ENCODE data around the gene CFL1.
A peak's percentile ranks its signal among the peaks of the same experiment; 100 is the strongest.
"Not testable (repeated sequence)": the region's sequence is repeated elsewhere in the genome, so short reads cannot be mapped to it uniquely, and the experiment has no call there.

Gene CFL1

DNA sequence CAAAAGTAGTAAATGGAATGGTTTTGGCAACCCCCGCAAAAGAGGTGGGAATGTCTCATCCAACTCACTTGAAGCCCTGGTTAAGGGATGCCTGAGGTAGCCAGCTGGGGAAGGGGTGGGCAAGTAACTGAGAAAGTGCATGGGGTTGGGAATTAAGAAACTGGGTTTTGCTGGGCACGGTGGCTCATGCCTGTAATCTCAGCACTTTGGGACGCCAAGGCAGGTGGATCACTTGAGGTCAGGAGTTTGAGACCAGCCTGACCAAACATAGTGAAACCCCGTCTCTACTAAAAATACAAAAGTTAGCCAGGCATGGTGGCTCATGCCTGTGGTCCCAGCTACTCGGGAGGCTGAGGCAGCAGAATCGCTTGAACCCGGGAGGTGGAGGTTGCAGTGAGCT lies 9.3 kb downstream of the CFL1 start:
- ATAC-seq, H3K27me3 Mint-ChIP-seq, H3K9me3 Mint-ChIP-seq, H3K27ac Mint-ChIP-seq, H3K4me3 Mint-ChIP-seq, DNase-seq: not testable (repeated sequence)
- H3K4me1 Mint-ChIP-seq = peaks cover 14% of the 10 kb centered on the region

DNA sequence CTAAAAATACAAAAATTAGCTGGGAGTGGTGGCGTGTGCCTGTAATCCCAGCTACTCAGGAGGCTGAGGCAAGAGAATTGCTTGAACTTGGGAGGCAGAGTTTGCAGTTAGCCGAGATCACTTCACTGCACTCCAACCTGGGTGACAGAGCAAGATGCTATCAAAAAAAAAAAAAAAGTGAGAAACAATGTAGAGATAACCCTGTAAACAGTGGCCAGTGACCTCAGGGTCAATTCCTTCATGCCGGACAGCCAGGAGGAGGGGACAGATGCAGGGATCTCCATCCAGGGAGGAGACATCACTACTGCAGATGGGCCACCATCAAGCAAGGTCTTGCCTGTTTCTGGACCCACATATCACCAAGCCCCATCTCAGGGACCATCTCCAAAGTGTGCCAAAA lies 10.2 kb downstream of the CFL1 start:
- DNase-seq (no peak), ATAC-seq (no peak)
- H3K4me1 Mint-ChIP-seq = peaks cover 7% of the 10 kb centered on the region
- H3K9me3 Mint-ChIP-seq = peaks cover 0 to 9% of the 10 kb centered on the region in 2 donors
- H3K27me3 Mint-ChIP-seq = no peaks in the 10 kb centered on the region
- H3K27ac Mint-ChIP-seq = no peak overlapping the region
- H3K4me3 Mint-ChIP-seq = no peak overlapping the region

DNA sequence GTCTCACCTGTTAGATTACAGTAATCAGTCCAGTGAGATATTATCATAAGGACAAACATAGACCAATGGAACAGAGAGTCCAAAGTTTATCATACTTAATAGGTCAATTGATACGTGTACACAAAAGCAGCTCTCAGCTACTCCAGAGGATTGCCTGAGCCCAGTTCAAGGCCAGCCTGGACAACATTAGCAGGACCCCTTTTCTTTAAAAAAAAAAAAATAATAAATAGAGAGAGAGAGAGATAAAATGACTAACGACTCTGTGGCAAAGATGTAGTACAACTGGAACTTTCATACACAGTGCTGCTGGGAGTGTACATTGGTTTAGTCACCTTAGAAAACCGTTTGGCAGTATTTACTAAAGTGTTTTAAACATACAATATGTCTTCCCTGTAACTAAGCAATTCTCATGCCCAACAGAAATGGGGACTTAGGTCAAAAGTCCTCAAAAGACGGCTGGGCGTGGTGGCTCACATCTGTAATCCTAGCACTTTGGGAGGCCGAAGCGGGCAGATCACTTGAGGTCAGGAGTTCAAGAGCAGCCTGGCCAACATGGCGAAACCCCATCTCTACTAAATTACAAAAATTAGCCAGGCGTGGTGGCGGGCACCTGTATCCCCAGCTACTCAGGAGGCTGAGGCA lies 13.6 kb downstream of the CFL1 start:
- H3K4me3 Mint-ChIP-seq = no peak overlapping the region
- no peak for ATAC-seq
- no peaks in the 10 kb centered on the region for H3K27me3 Mint-ChIP-seq
- no peak for DNase-seq
- H3K27ac Mint-ChIP-seq = no peak overlapping the region
- H3K9me3 Mint-ChIP-seq = no peaks in the 10 kb centered on the region
- no peaks in the 10 kb centered on the region for H3K4me1 Mint-ChIP-seq

DNA sequence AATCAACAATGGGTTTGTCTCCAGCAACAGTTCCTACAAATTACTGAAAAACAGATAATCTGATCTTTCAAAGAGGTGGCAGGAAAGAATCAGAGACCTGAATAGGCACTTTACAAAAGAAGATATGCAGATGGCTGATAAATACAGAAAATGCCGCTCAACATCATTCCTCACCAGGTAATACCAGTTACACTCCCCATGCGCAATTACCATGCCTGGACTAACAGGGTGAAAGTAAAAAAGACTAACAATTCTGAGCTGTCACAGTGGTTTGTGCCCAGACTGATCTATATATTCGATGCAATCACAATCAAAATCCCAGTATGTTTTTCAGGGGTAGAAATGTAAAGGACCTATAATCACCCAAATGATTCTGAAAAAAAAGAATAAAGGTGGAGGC lies 14.2 kb downstream of the CFL1 start:
- Mint-ChIP-seq H3K27ac (no peak overlapping the region), H3K9me3 (no peaks in the 10 kb centered on the region), H3K27me3 (no peaks in the 10 kb centered on the region), H3K4me3 (no peak overlapping the region), H3K4me1 (no peaks in the 10 kb centered on the region)
- ATAC-seq (no peak), DNase-seq (no peak)

DNA sequence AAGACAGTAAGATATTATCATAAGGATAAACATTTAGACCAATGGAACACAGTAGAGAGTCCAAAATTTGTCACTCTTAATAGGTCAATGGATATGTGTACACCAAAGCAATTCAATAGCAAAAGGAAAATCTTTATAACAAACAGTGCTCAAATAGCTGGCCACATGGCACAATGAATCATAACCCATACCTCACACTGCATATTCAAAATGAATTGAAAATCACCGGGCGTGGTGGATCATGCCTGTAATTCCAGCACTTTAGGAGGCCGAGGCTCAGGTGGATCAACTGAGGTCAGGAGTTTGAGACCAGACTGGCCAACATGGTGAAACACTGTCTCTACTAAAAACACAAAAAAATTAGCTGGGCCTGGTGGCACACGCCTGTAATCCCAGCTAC lies 15.8 kb downstream of the CFL1 start:
- no peak overlapping the region for H3K27ac Mint-ChIP-seq
- DNase-seq (no peak), ATAC-seq (no peak)
- no peak overlapping the region for H3K4me3 Mint-ChIP-seq
- H3K27me3 Mint-ChIP-seq = no peaks in the 10 kb centered on the region
- H3K9me3 Mint-ChIP-seq = no peaks in the 10 kb centered on the region
- no peaks in the 10 kb centered on the region for H3K4me1 Mint-ChIP-seq

DNA sequence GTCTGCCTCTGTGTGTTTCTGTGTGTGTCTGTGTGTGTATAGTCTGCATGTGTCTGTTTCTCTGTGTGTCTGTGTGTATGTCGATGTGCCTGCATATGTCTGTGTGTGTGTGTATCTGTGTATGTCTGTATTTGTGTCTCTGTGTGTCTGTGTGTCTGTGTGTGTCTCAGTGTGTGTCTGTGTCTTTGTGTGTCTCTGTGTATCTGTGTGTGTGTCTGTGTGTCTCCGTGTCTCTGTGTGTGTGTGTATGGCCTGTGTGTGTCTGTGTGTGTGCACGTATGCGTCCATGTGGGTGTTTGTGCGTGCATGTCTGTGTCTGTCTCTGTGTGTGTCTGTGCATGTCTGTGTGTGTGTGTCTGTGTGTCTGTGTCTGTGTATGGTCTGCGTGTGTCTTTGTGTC lies 23.8 kb downstream of the CFL1 start:
- Mint-ChIP-seq H3K27ac (no peak overlapping the region), H3K9me3 (peaks cover 0 to 5% of the 10 kb centered on the region in 2 donors)
- ATAC-seq = peak; percentile 39

DNA sequence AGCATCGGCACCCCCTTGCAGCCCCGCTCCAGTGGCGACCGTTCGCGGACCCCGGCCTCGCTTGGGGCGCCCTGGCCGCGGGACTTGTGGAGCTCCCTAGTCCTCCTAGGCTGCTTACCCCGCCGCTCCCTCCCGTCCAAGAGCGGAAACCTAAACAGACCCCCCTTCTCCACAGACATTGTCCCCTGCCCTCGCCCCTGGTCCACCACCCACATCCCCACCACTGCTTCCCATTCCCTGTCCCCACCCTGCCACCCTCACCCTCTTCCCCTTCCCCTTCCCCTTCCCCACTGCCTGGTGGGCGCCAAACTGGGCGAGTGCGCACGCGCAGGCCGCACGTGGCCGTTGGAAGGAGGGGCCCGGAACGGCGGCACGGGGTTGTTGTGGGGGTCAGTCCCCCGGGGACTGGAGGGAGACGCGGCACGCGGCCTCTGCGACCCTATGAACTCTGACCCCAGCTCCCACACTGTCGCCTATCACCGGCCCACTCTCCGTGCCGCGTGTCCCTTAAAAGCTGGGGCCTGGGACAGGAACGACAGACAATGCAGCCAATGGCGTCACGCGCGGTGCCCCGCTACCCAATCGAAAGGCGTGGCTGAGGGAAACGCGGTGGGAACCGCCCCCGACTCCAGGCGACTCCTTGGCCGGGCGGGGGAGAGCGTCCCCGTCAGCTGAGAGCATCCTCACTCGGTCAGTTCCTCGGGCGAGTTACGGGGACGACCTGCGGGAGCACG lies 24.5 kb downstream of the CFL1 start, which contains the start of gene SNX32:
Gene SNX32 (plus strand): TSS at position 667 of the 734 bp plus-strand sequence. CDS start 103 bp downstream, outside the sequence.
- no peak within 1 kb of the TSS for H3K27ac Mint-ChIP-seq
- H3K4me3 Mint-ChIP-seq = no peak within 1 kb of the TSS
- ATAC-seq (peak; percentile 99), DNase-seq (peak; percentile 95 to 97)
- H3K4me1 Mint-ChIP-seq = peaks cover 24% of the 10 kb centered on the region
- H3K9me3 Mint-ChIP-seq = peaks cover 0 to 5% of the 10 kb centered on the region in 2 donors
- H3K27me3 Mint-ChIP-seq = peaks cover 12% of the 10 kb centered on the region

More for the DNA sequence above, 23.8 kb downstream of the CFL1 start:
- DNase-seq = no peak
- Mint-ChIP-seq H3K27me3 (peaks cover 12% of the 10 kb centered on the region), H3K4me3 (no peak overlapping the region), H3K4me1 (peaks cover 21% of the 10 kb centered on the region)

DNA sequence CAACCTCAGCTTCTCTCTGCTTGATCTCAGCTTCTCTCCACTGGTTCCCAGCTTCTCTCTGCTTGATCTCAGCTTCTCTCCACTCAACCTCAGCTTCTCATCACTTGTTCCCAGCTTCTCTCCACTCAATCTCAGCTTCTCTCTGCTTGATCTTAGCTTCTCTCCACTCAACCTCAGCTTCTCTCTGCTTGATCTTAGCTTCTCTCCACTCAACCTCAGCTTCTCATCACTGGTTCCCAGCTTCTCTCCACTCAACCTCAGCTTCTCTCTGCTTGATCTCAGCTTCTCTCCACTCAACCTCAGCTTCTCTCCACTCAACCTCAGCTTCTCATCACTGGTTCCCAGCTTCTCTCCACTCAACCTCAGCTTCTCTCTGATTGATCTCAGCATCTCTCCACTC lies 25.7 kb downstream of the CFL1 start:
- not testable (repeated sequence) for H3K9me3 Mint-ChIP-seq, H3K27ac Mint-ChIP-seq, ATAC-seq, H3K4me3 Mint-ChIP-seq, DNase-seq
- Mint-ChIP-seq H3K4me1 (peaks cover 35% of the 10 kb centered on the region), H3K27me3 (peaks cover 12% of the 10 kb centered on the region)

DNA sequence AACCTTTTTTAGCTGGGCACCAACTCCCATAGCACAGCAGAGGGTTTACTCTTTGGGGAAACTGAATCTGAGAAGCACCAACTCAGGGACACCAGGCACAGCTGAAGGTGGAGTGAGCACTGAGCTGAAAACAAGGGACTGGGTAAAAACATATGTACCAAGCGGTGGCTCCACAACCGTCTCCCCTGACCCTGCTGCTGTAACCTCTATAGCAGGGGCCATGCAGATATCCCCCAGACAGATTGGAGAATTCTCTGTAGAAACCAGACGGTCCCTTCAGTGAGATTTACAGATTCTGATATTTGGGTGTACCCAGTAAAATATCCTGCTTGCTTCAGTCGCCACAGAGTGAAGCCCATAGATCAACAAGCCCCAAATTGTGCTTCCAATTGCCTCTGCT lies 28.5 kb downstream of the CFL1 start:
- ATAC-seq (no peak), DNase-seq (no peak)
- H3K27me3 Mint-ChIP-seq = peaks cover 12% of the 10 kb centered on the region
- H3K9me3 Mint-ChIP-seq = peaks cover 0 to 5% of the 10 kb centered on the region in 2 donors
- no peak overlapping the region for H3K27ac Mint-ChIP-seq
- peaks cover 37% of the 10 kb centered on the region for H3K4me1 Mint-ChIP-seq
- H3K4me3 Mint-ChIP-seq = no peak overlapping the region

DNA sequence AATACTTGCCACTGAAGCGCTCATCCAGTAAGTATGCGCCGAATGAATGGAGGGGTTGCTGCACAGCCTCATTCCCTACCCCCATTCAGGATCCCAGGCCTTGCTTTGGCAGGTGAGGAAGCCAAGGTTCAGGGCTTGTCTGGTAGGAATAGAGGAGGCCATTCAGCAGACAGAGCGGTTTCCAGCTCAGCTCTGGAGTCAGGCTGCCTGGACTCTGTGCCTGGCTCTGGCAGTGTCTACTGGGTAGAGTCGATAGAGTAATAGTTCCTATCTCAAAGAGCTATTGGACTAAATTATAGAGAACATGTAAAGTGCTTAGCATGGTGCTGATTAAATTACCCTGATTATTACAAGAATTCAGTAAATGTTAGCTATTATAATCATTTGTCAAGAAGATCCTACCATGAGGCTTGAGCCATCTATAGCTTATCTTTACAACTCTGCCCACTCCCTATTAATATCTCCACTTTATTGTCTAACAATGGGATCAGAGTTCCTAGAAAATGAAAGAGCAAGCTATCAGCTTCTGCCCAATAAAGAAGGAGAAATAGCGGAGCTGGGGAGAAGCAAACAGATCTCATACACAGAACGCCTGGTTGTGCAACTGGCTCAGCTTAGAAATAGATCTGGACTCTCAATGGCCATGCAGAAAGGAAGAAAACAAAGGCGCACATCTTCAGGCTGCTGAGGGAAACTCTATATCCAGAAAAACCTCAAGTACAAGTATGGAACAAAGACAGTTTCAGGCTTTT lies 30.8 kb downstream of the CFL1 start:
- DNase-seq (no peak), ATAC-seq (no peak)
- H3K27ac Mint-ChIP-seq = no peak overlapping the region
- peaks cover 6% of the 10 kb centered on the region for H3K27me3 Mint-ChIP-seq
- H3K4me1 Mint-ChIP-seq = peaks cover 26% of the 10 kb centered on the region
- no peak overlapping the region for H3K4me3 Mint-ChIP-seq
- H3K9me3 Mint-ChIP-seq = no peaks in the 10 kb centered on the region

DNA sequence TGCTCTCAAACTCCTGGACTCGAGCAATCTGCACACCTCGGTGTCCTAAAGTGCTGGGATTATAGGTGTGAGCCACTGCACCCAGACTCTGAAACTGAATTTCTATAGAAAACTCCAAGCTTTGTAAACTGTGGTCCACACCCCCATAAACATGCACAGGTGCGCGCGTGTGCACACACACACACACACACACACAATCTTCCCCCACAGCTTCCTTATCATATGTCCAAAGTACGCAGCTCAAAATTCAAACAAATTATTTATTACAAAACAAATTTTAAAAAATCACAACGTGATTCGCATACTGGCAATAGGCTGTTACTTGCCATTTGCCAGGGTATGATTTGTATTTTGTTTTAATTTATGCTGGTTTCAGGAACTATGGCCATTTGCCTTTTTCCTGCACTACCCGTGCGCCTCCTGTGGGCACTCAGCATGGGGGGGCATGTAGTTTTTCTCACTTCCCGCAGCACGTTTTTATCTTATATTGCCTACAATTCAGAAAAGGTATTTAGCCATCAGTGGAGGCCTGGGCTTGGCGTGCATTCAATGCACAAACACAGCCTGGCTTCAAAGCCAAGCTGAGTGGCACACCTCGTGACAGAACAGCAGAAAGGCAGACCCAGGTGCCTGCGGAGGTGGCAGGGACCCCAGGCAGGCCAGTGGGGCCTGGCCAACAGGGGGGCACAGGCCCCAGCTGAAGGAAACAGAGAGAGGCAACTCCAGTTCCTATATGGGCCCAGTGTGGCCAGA lies 35.0 kb downstream of the CFL1 start:
- Mint-ChIP-seq H3K4me3 (no peak overlapping the region), H3K9me3 (no peaks in the 10 kb centered on the region), H3K27me3 (no peaks in the 10 kb centered on the region), H3K27ac (no peak overlapping the region), H3K4me1 (peaks cover 14% of the 10 kb centered on the region)
- DNase-seq (no peak), ATAC-seq (no peak)

DNA sequence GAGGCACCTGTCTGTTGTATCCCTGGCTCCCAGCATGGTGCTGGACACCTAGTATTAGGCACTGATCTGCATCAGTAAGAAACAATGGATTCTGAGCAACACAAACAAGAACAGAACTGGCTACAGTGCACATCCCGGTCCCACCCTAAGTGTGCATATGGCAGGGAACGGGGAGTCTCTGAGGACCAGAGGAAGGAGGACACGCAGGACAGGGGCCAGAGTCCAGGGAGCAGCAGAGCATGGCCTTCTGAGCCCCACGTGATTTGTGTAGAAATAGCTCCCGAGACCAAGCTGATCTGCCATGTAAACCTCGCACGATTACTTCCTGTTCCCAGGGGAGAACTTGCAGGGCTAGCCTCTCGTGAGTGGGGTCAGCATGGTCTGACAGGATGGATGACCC lies 36.9 kb downstream of the CFL1 start:
- Mint-ChIP-seq H3K27me3 (no peaks in the 10 kb centered on the region), H3K4me1 (peaks cover 21% of the 10 kb centered on the region), H3K27ac (peak overlapping the region in 1 of 2 donors; percentile 24), H3K4me3 (no peak overlapping the region), H3K9me3 (no peaks in the 10 kb centered on the region)
- ATAC-seq (no peak), DNase-seq (no peak)

DNA sequence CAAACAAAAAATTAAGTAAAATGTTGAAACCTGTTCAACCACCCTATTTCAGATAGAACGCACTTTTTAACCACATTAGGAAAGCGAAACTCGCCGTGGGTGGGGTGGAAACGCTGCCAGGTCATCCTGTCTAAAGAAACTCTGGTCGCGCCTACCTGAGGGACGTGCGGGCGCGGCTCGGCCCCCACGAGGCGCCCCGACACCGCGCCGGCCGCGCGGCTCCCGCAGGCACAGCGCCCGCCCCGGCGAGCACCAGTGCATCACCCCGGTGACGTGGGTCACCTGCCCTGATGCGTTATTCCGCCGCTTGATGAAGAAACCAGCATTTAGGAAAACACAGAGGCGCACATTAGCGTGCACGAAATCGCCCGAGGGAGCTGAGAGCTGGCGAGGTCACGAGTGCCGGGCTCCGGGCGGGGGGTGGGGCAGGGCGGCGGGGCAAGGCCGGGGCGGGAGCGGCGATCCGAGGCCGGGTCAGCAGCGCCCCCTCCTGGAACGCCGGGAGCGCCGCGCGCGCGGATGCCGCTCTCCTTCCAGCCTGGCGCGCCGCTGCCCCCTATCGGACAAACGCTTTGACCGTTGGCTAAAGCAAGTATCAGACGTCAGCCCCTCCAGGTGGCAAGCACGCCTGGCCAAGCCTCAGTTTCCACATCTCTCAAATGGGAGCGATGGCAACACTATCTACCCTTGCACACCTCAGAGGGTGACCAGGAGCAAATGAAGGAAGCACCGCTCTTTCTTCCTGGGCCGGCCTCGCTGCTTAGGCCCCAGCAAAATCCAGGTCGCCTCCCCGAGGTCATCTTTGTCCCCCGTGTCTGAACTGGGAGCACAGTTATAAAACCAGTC lies 39.9 kb downstream of the CFL1 start:
- Mint-ChIP-seq H3K4me3 (peak overlapping the region; percentile 81 to 86), H3K27ac (no peak overlapping the region), H3K27me3 (no peaks in the 10 kb centered on the region), H3K4me1 (peaks cover 21% of the 10 kb centered on the region), H3K9me3 (no peaks in the 10 kb centered on the region)
- DNase-seq (peak; percentile 91 to 95), ATAC-seq (peak; percentile 90)

DNA sequence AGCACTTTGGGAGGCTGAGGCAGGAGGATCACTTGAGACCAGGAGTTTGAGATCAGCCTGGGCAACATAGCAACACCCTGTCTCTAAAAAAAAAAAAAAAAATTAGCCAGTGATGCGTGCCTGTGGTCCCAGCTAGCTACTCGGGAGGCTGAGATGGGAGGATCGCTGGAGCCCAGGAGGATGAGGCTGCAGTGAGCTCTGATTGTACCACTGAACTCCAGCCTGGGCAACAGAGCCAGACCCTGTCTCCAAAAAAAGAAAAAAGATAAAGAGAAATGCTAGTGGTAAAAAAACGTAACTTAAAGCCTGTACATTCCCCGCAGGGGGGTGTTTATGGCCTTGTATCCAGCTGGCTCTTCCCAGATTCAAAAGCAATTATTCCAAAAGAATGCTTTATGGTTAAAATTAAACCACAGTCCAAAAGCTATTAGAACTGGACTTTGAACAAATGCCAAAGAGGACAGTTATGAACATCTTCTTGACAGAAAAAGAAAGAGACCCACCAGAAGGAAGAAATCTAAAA lies 40.6 kb downstream of the CFL1 start:
- no peaks in the 10 kb centered on the region for H3K27me3 Mint-ChIP-seq
- H3K4me3 Mint-ChIP-seq = peak overlapping the region; percentile 81 to 86
- H3K4me1 Mint-ChIP-seq = peaks cover 21% of the 10 kb centered on the region
- DNase-seq (no peak), ATAC-seq (no peak)
- H3K27ac Mint-ChIP-seq = no peak overlapping the region
- H3K9me3 Mint-ChIP-seq = no peaks in the 10 kb centered on the region

Data from stimulated activated naive CD8-positive, alpha-beta T cell treated with anti-CD3 and anti-CD28 coated beads, Interleukin-15, amount 100 ng/mL, for 72 hours (primary cell).